Measurements from ENCODE around the gene FNBP1L.

- TF ChIP-seq CTCF (IDR thresholded peaks at IDR 0.05), result no peak
- no peak for TF ChIP-seq POLR2AphosphoS5 (IDR thresholded peaks at IDR 0.05)
- TF ChIP-seq EP300 (IDR thresholded peaks at IDR 0.05), result no peak
These were observed 21.7 kb upstream of the FNBP1L start for GRCh38 chr1:93426181-93426580.
